CD8-positive, alpha-beta memory T cell (primary cell): ENCODE measurements around the gene SP100. TPM values are rescaled to one million over a fixed set of nuclear protein-coding genes. Genes with fewer than 3 reads are reported as not detected.

Experiments
- CTCF ChIA-PET: fragments of 350-600 bp; sonication (Branson Sonifier 250); formaldehyde crosslinking; loops from one replicate; lab custom pipeline; 2021; ENCODE audit warnings: antibody characterized with exemption; lab: Charles Lee
- POLR2A ChIA-PET: fragments of 350-600 bp; sonication (Branson Sonifier 250); formaldehyde crosslinking; loops from one replicate; lab custom pipeline; 2021; ENCODE audit warnings: antibody characterized with exemption; lab: Charles Lee
- DNase-seq, 5 donors: peaks; one replicate each; pipeline versions ENCODE4 v3.0.0 to v3.0.0-alpha.2; 2020 to 2022; ENCODE audit warnings: mixed read lengths in 1 of 5
- H3K27ac ChIP-seq: one replicate; pipeline ENCODE4 v1.7.0; 2013; ENCODE audit warnings: low read depth, mild to moderate bottlenecking, low read length, moderate library complexity
- H3K27me3 ChIP-seq: 2 replicates; pipeline ENCODE4 v1.7.0; 2013; ENCODE audit warnings: low read length, mild to moderate bottlenecking; ENCODE audit not compliant: insufficient read depth, poor library complexity, severe bottlenecking
- H3K36me3 ChIP-seq: 2 replicates; pipeline ENCODE4 v1.7.0; 2013; ENCODE audit warnings: mild to moderate bottlenecking, low read length, moderate library complexity; ENCODE audit not compliant: insufficient read depth
- H3K4me1 ChIP-seq: 2 replicates; pipeline ENCODE4 v1.7.0; 2013; ENCODE audit warnings: mild to moderate bottlenecking, low read length, moderate library complexity; ENCODE audit not compliant: insufficient read depth
- H3K4me3 ChIP-seq: 2 replicates; pipeline ENCODE4 v1.7.0; 2013; ENCODE audit warnings: mild to moderate bottlenecking, low read length
- H3K9me3 ChIP-seq: 2 replicates; pipeline ENCODE4 v1.7.0; 2013; ENCODE audit warnings: mild to moderate bottlenecking, low read length
- H3K27ac Mint-ChIP-seq, 8 donors: one replicate each; pipeline ENCODE4 v1.8.0; 2020 to 2021; ENCODE audit warnings: mixed read lengths in 8 of 8, mild to moderate bottlenecking in 6 of 8, inconsistent platforms in 3 of 8, moderate library complexity in 3 of 8
- H3K27me3 Mint-ChIP-seq, 2 donors: one replicate each; pipeline ENCODE4 v1.8.0; 2020 to 2021; ENCODE audit warnings: mixed read lengths in 2 of 2, mild to moderate bottlenecking in 1 of 2, moderate library complexity in 1 of 2
- H3K36me3 Mint-ChIP-seq, 3 donors: one replicate each; pipeline ENCODE4 v1.8.0; 2020 to 2021; ENCODE audit warnings: mixed read lengths in 3 of 3, inconsistent platforms in 1 of 3, mild to moderate bottlenecking in 1 of 3
- H3K4me1 Mint-ChIP-seq, 3 donors: one replicate each; pipeline ENCODE4 v1.8.0; 2020 to 2021; ENCODE audit warnings: mixed read lengths in 3 of 3, inconsistent platforms in 1 of 3, mild to moderate bottlenecking in 1 of 3
- H3K4me3 Mint-ChIP-seq, 7 donors: one replicate each; pipeline ENCODE4 v1.8.0; 2020 to 2021; ENCODE audit warnings: mixed read lengths in 7 of 7, mild to moderate bottlenecking in 6 of 7, moderate library complexity in 4 of 7, inconsistent platforms in 2 of 7
- H3K9me3 Mint-ChIP-seq, 5 donors: one replicate each; pipeline ENCODE4 v1.8.0; 2020 to 2022; ENCODE audit warnings: mixed read lengths in 5 of 5, mild to moderate bottlenecking in 3 of 5, moderate library complexity in 2 of 5, inconsistent platforms in 1 of 5
- polyA plus RNA-seq: library from polyadenylated mRNA; unstranded; fragments of 300-500 nt; fragmentation: Illumina TruSeq; gene quantifications from one replicate; pipeline ENCODE4 v1.2.3, GENCODE V29; 2021
- total RNA-seq, 2 experiments: library from RNA; stranded (reverse); gene quantifications; one replicate each; pipeline ENCODE4 v1.2.3, GENCODE V29; 2021

SP100 gene
- total and polyA plus RNA-seq, 3 experiments from 2014 or later, result 82.7 to 209 (median 84.4) TPM

DNA sequence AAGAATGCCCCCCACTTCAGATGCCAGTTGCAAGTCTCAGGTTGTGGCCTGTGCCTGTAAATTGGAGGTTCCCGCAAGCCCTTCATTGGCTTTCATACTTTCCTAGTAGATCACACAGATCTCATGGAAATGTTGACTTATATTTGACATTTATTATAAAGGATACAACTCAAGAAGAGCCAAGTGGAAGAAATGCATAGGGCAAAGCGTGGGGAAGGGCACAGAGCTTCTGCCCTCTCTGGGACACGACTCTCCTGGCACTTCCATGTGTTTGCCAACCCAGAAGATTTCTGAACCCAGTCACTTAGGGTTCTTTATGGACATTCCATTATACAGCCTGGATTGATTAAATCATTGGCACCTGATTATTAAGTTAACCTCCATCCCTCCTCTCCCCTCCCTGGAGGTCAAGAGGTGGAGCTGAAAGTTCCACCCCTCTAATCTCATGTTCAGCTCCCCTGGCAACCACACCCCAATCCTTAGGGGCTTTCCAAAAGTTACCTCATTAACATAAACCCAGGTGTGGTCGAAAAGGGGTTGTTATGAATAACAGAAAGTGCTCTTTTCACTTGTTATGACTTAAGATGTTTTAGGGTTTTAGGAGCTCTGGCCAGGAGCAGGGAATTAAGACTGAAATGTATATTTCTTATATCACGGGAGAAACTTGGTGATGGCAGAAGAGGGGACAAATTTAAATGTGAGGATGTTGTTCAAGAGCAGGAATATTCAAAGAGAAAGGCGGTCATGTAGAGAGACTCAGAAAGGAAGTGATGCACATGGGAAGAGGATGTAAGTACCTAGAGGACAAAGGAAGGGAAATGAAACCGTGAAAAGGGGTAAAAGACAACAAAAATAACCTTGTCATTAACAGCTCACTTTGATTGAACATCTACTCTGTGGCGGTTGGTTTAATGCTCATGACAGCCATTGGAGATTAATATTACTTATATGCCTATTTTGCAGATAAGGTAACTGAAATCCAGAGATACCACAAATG is 31.8 kb downstream of the SP100 start:
- H3K27me3 ChIP-seq, result no peaks in the 10 kb centered on the region
- H3K4me1 ChIP-seq, result peaks cover 21% of the 10 kb centered on the region
- peak overlapping the region; percentile 67 to 95 (median 90) for H3K27ac Mint-ChIP-seq
- H3K36me3 Mint-ChIP-seq, result peaks cover 33 to 92% (median 46%) of the 10 kb centered on the region in 3 donors
- H3K4me3 Mint-ChIP-seq, result peak overlapping the region in 6 of 7 donors; percentile 18 to 74 (median 48)
- peaks cover 67% of the 10 kb centered on the region for H3K36me3 ChIP-seq
- H3K27ac ChIP-seq, result peak overlapping the region; percentile 8
- H3K27me3 Mint-ChIP-seq, result no peaks in the 10 kb centered on the region
- DNase-seq, result peak in 2 of 5 donors; percentile 21 to 26
- POLR2A ChIA-PET, result no interaction called here
- no peak overlapping the region for H3K4me3 ChIP-seq
- CTCF ChIA-PET, result interaction anchor here (0.9 to 1.0 kb wide), 2 partner anchors 20 to 245 kb away, joined by 3 read pairs; no protein-coding TSS in a partner anchor
- no peaks in the 10 kb centered on the region for H3K9me3 ChIP-seq
- H3K4me1 Mint-ChIP-seq, result peaks cover 54 to 80% (median 69%) of the 10 kb centered on the region in 3 donors
- H3K9me3 Mint-ChIP-seq, result no peaks in the 10 kb centered on the region

DNA sequence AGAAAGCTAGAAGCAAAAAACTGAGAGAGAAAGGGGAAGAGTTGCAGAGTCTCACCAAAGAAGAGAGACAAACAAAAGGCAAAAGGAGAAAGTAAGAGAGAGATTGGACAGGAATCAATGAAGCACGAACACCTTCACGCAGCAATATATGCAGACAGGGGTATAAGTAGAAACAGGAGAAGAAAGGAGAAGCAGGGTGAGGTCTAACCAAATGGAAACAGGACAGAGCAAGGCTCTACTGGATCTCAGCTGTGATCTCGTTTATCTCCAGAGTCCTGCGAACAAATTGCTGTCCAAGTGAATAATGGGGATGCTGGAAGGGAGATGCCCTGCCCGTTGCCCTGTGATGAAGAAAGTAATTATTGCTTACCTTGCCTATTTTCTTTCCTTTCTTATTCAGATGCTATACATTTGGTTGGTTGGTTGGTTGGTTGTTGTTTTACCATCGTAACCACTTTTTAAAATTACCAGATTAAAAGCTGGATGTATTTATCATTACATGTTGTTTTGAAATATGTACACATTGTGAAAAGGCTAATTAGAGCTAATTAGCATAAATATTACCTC is 34.0 kb downstream of the SP100 start:
- peak overlapping the region in 4 of 8 donors; percentile 4 to 89 (median 74) for H3K27ac Mint-ChIP-seq
- Histone ChIP-seq H3K4me1 (peaks cover 20% of the 10 kb centered on the region), H3K27me3 (no peaks in the 10 kb centered on the region), H3K4me3 (no peak overlapping the region), H3K27ac (no peak overlapping the region), H3K36me3 (peaks cover 49% of the 10 kb centered on the region), H3K9me3 (no peaks in the 10 kb centered on the region)
- H3K9me3 Mint-ChIP-seq, result no peaks in the 10 kb centered on the region
- CTCF ChIA-PET, result no interaction called here
- H3K36me3 Mint-ChIP-seq, result peaks cover 48 to 93% (median 50%) of the 10 kb centered on the region in 3 donors
- DNase-seq, result no peak
- peaks cover 64 to 86% (median 83%) of the 10 kb centered on the region in 3 donors for H3K4me1 Mint-ChIP-seq
- H3K27me3 Mint-ChIP-seq, result no peaks in the 10 kb centered on the region
- no peak overlapping the region for H3K4me3 Mint-ChIP-seq
- POLR2A ChIA-PET, result no interaction called here

DNA sequence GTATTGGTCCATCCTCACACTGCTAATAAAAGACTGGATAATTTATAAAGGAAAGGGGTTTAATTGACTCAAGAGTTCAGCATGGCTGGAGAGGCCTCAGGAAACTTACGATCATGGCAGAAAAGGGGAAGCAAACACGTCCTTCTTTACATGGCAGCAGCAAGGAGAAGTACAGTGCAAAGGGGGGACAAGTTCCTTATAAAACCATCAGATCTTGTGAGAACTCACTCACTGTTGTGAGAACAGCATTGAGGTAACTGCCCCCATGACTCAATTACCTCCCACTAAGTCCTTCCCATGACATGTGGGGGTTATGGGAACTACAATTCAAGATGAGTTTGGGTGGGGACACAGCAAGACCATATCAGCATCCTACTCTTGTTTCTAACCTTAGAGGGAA is 37.0 kb downstream of the SP100 start:
- Histone ChIP-seq H3K27me3 (no peaks in the 10 kb centered on the region), H3K4me3 (no peak overlapping the region), H3K36me3 (peaks cover 42% of the 10 kb centered on the region), H3K9me3 (no peaks in the 10 kb centered on the region), H3K4me1 (peaks cover 23% of the 10 kb centered on the region), H3K27ac (no peak overlapping the region)
- Mint-ChIP-seq H3K4me3 (no peak overlapping the region), H3K4me1 (peaks cover 73 to 92% (median 90%) of the 10 kb centered on the region in 3 donors), H3K27ac (peak overlapping the region in 2 of 8 donors; percentile 19 to 25), H3K36me3 (peaks cover 47 to 94% (median 63%) of the 10 kb centered on the region in 3 donors), H3K27me3 (peaks cover 0 to 1% of the 10 kb centered on the region in 2 donors), H3K9me3 (peaks cover 0 to 8% (median 5%) of the 10 kb centered on the region in 5 donors)
- ChIA-PET POLR2A (no interaction called here), CTCF (no interaction called here)
- DNase-seq, result no peak

DNA sequence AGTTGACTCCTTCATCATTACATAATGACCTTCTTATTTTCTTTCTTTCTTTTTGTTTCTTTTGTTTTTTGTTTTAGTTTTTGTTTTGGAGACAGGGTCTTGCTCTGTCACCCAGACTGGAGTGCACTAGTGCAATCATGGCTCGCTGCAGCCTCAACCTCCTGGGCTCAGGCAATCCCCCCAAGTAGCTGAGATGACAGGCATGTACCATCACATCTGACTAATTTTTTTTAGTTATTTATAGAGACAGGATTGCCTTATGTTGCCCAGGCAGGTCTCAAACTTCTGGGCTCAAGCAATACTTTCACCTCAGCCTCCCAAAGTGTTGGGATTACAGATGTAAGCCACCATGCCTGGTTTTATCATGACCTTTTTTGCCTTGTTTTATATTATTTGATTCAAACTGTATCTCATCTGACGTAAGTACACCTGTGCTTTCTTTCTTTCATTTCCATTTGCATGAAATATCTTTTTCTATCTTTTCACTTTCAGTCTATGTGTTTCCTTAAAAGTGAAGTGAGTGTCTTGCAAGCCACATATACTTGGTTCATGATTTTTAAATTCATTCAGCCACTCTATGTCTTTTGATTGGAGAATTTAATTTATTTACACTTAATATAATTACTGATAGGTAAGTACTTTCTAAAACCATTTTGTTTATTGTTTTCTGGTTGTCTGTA is 39.1 kb downstream of the SP100 start:
- H3K27me3 Mint-ChIP-seq, result peaks cover 0 to 1% of the 10 kb centered on the region in 2 donors
- H3K4me1 Mint-ChIP-seq, result peaks cover 77 to 93% (median 91%) of the 10 kb centered on the region in 3 donors
- Histone ChIP-seq H3K9me3 (no peaks in the 10 kb centered on the region), H3K27me3 (no peaks in the 10 kb centered on the region), H3K27ac (no peak overlapping the region), H3K4me3 (no peak overlapping the region), H3K36me3 (peaks cover 33% of the 10 kb centered on the region), H3K4me1 (peaks cover 21% of the 10 kb centered on the region)
- ChIA-PET POLR2A (no interaction called here), CTCF (no interaction called here)
- H3K9me3 Mint-ChIP-seq, result peaks cover 0 to 8% (median 5%) of the 10 kb centered on the region in 5 donors
- no peak for DNase-seq
- H3K4me3 Mint-ChIP-seq, result peak overlapping the region in 1 of 7 donors; percentile 51
- H3K27ac Mint-ChIP-seq, result peak overlapping the region in 5 of 8 donors; percentile 5 to 73 (median 32)
- H3K36me3 Mint-ChIP-seq, result peaks cover 53 to 96% (median 70%) of the 10 kb centered on the region in 3 donors

DNA sequence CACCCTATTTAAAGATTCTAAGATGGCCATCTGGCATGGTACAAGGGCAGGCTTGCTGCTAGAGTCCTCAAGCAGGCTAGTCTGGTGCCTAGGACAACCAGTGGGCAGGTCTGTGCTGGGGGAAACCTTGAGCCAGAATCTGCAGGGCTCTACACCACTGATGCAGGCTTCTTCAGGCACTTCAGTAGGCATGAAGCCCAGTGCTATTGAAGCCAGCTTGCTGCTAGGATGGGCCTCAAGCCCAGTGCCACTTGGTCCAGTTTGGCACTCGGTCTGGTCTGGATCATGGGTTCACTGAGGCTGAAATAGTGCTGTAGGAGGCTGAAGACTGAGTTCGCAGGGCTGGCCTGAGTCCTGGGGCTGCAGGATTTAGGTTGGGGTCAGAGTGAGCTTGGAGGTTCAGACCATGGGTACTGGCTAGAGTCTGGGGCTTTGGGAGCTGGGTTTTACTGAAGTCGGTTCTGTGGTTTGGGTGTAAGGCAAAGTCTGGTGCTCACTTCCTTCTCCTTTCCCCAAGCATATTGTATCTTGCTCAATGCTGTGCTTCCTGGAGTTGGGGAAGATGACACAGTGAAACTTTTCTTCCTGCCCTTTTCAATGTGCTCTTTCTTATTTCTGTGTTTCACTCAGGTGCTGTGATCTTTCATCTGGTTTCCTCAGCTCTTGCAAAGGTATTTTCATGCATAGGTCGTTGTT is 41.2 kb downstream of the SP100 start:
- no peak overlapping the region for H3K27ac ChIP-seq
- H3K36me3 ChIP-seq, result peaks cover 35% of the 10 kb centered on the region
- peaks cover 21% of the 10 kb centered on the region for H3K4me1 ChIP-seq
- Mint-ChIP-seq H3K27me3 (peaks cover 0 to 1% of the 10 kb centered on the region in 2 donors), H3K4me3 (peak overlapping the region in 6 of 7 donors; percentile 5 to 57 (median 27)), H3K9me3 (peaks cover 0 to 8% (median 5%) of the 10 kb centered on the region in 5 donors), H3K27ac (peak overlapping the region; percentile 57 to 88 (median 74)), H3K36me3 (peaks cover 50 to 92% (median 72%) of the 10 kb centered on the region in 3 donors), H3K4me1 (peaks cover 69 to 80% (median 77%) of the 10 kb centered on the region in 3 donors)
- H3K9me3 ChIP-seq, result no peaks in the 10 kb centered on the region
- no peak overlapping the region for H3K4me3 ChIP-seq
- POLR2A ChIA-PET, result no interaction called here
- DNase-seq, result no peak
- CTCF ChIA-PET, result no interaction called here
- no peaks in the 10 kb centered on the region for H3K27me3 ChIP-seq

DNA sequence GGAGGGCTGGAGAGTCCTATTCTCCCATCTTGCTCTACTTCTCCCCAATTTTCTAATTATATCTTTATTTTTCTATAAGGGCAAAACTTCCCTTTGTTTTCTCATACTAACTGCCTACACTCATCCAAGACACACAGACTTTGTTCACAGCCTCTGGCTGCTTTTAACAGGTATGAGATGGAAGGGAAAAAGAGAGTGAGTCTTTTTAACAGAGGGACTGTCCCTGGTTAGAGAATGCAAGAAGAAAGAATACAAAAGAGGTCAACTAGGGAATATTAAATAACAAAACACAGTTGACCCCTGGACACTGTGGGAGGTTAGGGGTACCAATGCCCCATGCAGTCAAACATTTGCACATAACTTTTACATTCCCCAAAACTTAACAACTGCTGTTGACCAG is 41.8 kb downstream of the SP100 start:
- H3K9me3 ChIP-seq, result no peaks in the 10 kb centered on the region
- no peak overlapping the region for H3K4me3 ChIP-seq
- Mint-ChIP-seq H3K4me3 (peak overlapping the region in 1 of 7 donors; percentile 54), H3K9me3 (peaks cover 0 to 8% (median 5%) of the 10 kb centered on the region in 5 donors), H3K27ac (peak overlapping the region; percentile 57 to 88 (median 72)), H3K4me1 (peaks cover 70 to 83% (median 72%) of the 10 kb centered on the region in 3 donors), H3K36me3 (peaks cover 53 to 92% (median 71%) of the 10 kb centered on the region in 3 donors), H3K27me3 (peaks cover 0 to 1% of the 10 kb centered on the region in 2 donors)
- ChIA-PET POLR2A (no interaction called here), CTCF (no interaction called here)
- no peak overlapping the region for H3K27ac ChIP-seq
- H3K4me1 ChIP-seq, result peaks cover 21% of the 10 kb centered on the region
- H3K36me3 ChIP-seq, result peaks cover 40% of the 10 kb centered on the region
- no peak for DNase-seq
- H3K27me3 ChIP-seq, result no peaks in the 10 kb centered on the region

DNA sequence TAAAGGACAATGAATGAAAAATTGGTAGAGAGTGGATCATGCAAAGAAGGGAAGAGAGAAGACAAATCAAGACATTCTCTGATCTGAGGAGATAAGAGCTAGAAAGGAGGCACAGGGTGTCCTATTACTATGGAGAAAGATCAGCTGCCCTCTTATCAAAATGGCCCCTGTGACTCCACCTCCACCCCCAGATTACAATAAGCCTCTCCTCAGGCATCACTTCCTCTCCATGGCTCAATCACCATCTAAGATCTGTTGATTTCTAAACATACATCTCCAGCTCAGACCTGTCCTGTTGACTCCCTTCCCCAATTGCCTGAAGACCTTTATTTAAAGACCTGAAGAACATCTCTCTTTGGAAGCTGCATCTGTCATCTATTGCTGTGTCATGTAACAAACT is 43.2 kb downstream of the SP100 start:
- no peak overlapping the region for H3K4me3 Mint-ChIP-seq
- peaks cover 0 to 8% (median 5%) of the 10 kb centered on the region in 5 donors for H3K9me3 Mint-ChIP-seq
- Histone ChIP-seq H3K27me3 (no peaks in the 10 kb centered on the region), H3K9me3 (no peaks in the 10 kb centered on the region), H3K4me1 (peaks cover 21% of the 10 kb centered on the region), H3K4me3 (no peak overlapping the region), H3K27ac (no peak overlapping the region), H3K36me3 (peaks cover 53% of the 10 kb centered on the region)
- peaks cover 0 to 1% of the 10 kb centered on the region in 2 donors for H3K27me3 Mint-ChIP-seq
- peaks cover 52 to 92% (median 61%) of the 10 kb centered on the region in 3 donors for H3K36me3 Mint-ChIP-seq
- POLR2A ChIA-PET, result interaction anchor here (0.5 kb wide), 1 partner anchor 299 kb away, joined by 5 read pairs; no protein-coding TSS in a partner anchor
- peak overlapping the region; percentile 37 to 78 (median 62) for H3K27ac Mint-ChIP-seq
- CTCF ChIA-PET, result no interaction called here
- H3K4me1 Mint-ChIP-seq, result peaks cover 57 to 69% (median 58%) of the 10 kb centered on the region in 3 donors
- DNase-seq, result no peak
